ENCODE data around the gene PEX6.
A peak's percentile ranks its signal among the peaks of the same experiment; 100 is the strongest.

The PEX6 gene

DNA sequence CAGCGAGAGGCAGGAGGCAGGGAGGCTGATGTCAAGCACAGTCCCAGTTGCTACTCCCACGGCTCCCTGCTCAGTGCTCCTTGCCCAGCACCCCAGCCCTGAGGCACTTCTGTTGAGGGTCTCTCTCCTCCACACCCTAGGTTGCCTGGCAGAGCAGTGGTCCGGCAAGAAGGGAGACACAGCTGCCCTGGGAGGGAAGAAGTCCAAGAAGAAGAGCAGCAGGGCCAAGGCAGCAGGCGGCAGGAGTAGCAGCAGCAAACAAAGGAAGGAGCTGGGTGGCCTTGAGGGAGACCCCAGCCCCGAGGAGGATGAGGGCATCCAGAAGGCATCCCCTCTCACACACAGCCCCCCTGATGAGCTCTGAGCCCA lies 40.6 kb downstream of the PEX6 start:
- H3K27ac ChIP-seq = no peak overlapping the region
- no peak for DNase-seq (ENCODE audit: low read depth, low spot score)

DNA sequence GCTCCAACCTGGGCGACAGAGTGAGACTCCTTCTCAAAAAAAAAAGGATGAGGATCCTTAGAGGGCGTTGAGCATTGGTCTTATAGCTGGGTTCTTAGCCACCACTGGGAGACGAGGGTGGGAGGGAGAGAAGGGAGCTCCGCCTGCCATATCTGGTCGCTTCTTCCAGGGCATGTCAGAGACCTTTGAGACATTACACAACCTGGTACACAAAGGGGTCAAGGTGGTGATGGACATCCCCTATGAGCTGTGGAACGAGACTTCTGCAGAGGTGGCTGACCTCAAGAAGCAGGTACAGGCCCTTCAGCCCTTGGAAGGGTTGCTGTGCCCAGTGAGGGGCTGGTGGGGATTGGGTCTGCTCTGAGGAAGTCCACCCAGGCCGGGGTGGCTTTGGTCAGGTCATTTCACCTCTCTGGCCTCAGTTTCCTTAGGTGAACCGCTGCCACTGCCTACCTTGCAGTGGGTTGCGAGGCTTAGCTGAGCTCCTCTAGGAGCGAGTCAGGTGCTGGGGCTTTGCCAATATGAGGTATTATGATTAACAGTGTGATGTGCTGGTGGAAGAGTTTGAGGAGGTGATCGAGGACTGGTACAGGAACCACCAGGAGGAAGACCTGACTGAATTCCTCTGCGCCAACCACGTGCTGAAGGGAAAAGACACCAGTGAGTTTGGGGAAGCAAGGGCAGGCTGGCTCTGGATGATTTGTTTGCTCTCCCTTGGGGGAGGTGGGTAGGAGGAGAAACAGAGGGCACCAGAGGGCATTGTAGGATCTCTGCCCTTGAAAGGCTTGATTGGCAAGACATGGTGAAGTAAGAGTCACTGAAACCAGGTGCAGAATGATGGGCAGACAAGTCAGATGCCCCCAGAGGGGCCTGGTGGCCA lies 41.2 kb downstream of the PEX6 start:
- H3K27ac ChIP-seq = no peak overlapping the region
- DNase-seq (ENCODE audit: low read depth, low spot score) = no peak

- DNase-seq (ENCODE audit: low read depth, low spot score) = no peak
- H3K27ac ChIP-seq = no peak overlapping the region
Measured at GRCh38 chr6:42936398-42936797, 42.6 kb downstream of the PEX6 start.

DNA sequence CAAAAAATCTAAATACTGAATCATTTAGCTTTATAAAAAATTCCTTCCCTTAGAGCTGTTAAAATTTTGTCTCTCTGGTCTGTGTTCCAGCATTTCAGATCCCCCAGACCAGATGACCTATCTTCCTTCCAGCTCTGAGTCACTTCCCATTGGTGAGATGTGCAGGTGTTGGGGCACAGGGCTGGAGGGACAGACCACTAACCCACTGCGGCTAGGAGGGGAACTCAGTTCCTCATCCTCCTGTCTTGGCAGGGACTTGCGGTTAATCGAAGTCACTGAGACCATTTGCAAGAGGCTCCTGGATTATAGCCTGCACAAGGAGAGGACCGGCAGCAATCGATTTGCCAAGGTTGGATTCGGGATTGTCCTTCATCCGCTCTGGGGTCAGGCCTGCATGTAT lies 43.7 kb downstream of the PEX6 start:
- no peak for DNase-seq (ENCODE audit: low read depth, low spot score)
- no peak overlapping the region for H3K27ac ChIP-seq

DNA sequence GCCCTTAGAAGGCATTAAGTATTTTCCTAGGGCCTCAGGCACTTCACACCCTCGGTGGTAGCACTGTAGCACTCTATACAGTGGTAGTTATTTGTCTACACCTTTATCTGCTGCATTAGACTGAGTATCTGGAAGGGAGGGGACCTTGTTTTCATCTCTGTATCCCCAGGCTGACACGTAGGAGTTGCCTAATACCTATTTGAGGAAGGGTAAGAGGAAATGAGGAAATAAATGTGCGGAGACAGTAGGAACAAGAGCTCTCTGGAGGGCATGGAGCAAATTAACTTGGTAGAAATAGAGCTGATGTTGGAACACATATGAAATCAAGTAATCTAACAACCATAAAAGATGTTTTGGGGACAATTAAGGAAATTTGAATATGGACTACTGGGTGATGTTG lies 45.8 kb downstream of the PEX6 start:
- DNase-seq (ENCODE audit: low read depth, low spot score) = no peak
- no peak overlapping the region for H3K27ac ChIP-seq

- H3K27ac ChIP-seq = no peak overlapping the region
Measured at GRCh38 chr6:42932412-42932811, 46.6 kb downstream of the PEX6 start.

GRCh38 chr6:42929821-42930360 lies 49.1 kb downstream of the PEX6 start:
- no peak for DNase-seq (ENCODE audit: low read depth, low spot score)
- H3K27ac ChIP-seq = peak overlapping the region; percentile 90

More at GRCh38 chr6:42932412-42932811, 46.6 kb downstream of the PEX6 start:
- no peak for DNase-seq (ENCODE audit: low read depth, low spot score)

GRCh38 chr6:42928986-42929820 lies 49.8 kb downstream of the PEX6 start, which contains the start of gene CNPY3:
Gene CNPY3, plus strand, starts transcription at chr6:42929480. Its CDS starts 91 bp downstream, at chr6:42929571.
- DNase-seq (ENCODE audit: low read depth, low spot score) = peak; percentile 88
- peak within 1 kb of the TSS; percentile 90 for H3K27ac ChIP-seq

- DNase-seq (ENCODE audit: low read depth, low spot score) = no peak
- H3K27ac ChIP-seq = no peak overlapping the region
Measured at GRCh38 chr6:42925248-42925857, 53.6 kb downstream of the PEX6 start.

DNA sequence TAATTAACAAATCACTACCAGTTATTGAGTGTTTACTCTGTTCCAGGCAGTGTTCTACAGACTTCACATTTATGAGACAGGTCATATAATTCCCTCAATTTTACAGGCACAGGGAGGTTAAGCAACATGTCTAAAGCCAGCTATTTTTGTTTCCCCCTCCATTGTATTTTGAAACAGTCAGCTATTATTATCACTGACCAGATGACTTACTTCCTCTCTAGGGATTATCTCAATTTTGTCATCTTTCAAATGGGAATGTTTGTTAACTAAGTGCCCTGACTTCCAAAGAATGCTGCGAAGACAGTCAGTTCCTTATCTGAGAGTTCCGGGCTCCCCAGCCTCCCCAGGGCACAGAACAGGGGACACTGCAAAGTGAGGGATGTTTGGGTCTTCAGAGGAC lies 55.3 kb downstream of the PEX6 start:
- no peak overlapping the region for H3K27ac ChIP-seq
- DNase-seq (ENCODE audit: low read depth, low spot score) = no peak

GRCh38 chr6:42921801-42922200 lies 57.2 kb downstream of the PEX6 start:
- DNase-seq (ENCODE audit: low read depth, low spot score) = no peak
- H3K27ac ChIP-seq = no peak overlapping the region

- no peak for DNase-seq (ENCODE audit: low read depth, low spot score)
- no peak overlapping the region for H3K27ac ChIP-seq
Measured at GRCh38 chr6:42916288-42916687, 62.7 kb downstream of the PEX6 start.

- no peak for DNase-seq (ENCODE audit: low read depth, low spot score)
- no peak within 1 kb of the TSS for H3K27ac ChIP-seq
Measured at GRCh38 chr6:42915732-42916131, 63.2 kb downstream of the PEX6 start, which contains the start of gene PTCRA. Gene PTCRA, plus strand, starts transcription at chr6:42916053. Its CDS starts 17 bp downstream, at chr6:42916070.

- no peak overlapping the region for H3K27ac ChIP-seq
- no peak for DNase-seq (ENCODE audit: low read depth, low spot score)
Measured at GRCh38 chr6:42914546-42914945, 64.4 kb downstream of the PEX6 start.
